ENCODE data around the gene UGT3A1.
A peak's percentile ranks its signal among the peaks of the same experiment; 100 is the strongest.
"Not testable (repeated sequence)": the region's sequence is repeated elsewhere in the genome, so short reads cannot be mapped to it uniquely, and the experiment has no call there.

UGT3A1 gene

GRCh38 chr5:35990941-35991611 is at the start of gene UGT3A1:
Gene UGT3A1, minus strand, starts transcription at chr5:35991390. Its CDS starts 150 bp downstream, at chr5:35991240.
- DNase-seq (ENCODE audit: low spot score) = no peak

- no peak for DNase-seq (ENCODE audit: low spot score)
These were observed 44.5 kb upstream of the UGT3A1 start for GRCh38 chr5:36035696-36036095.

GRCh38 chr5:36034536-36035134 is 43.4 kb upstream of the UGT3A1 start:
- not testable (repeated sequence) for DNase-seq (ENCODE audit: low spot score)

- DNase-seq (ENCODE audit: low spot score) = no peak
These were observed 42.3 kb upstream of the UGT3A1 start for GRCh38 chr5:36033486-36033885.

- no peak for DNase-seq (ENCODE audit: low spot score)
These were observed 41.9 kb upstream of the UGT3A1 start for GRCh38 chr5:36033047-36033446.

- DNase-seq (ENCODE audit: low spot score) = no peak
These were observed 40.0 kb upstream of the UGT3A1 start for GRCh38 chr5:36031223-36031622.

GRCh38 chr5:36029914-36030313 is 38.7 kb upstream of the UGT3A1 start:
- DNase-seq (ENCODE audit: low spot score) = peak; percentile 20

GRCh38 chr5:36028816-36029465 is 37.8 kb upstream of the UGT3A1 start:
- no peak for DNase-seq (ENCODE audit: low spot score)

- no peak for DNase-seq (ENCODE audit: low spot score)
These were observed 36.5 kb upstream of the UGT3A1 start for GRCh38 chr5:36027711-36028110.

GRCh38 chr5:36026706-36027465 is 35.7 kb upstream of the UGT3A1 start:
- peak; percentile 3 for DNase-seq (ENCODE audit: low spot score)

GRCh38 chr5:36022246-36022645 is 31.1 kb upstream of the UGT3A1 start:
- DNase-seq (ENCODE audit: low spot score) = not testable (repeated sequence)

GRCh38 chr5:36019584-36019983 is 28.4 kb upstream of the UGT3A1 start:
- not testable (repeated sequence) for DNase-seq (ENCODE audit: low spot score)

GRCh38 chr5:36017622-36018021 is 26.4 kb upstream of the UGT3A1 start:
- no peak for DNase-seq (ENCODE audit: low spot score)

GRCh38 chr5:36017004-36017403 is 25.8 kb upstream of the UGT3A1 start:
- DNase-seq (ENCODE audit: low spot score) = no peak

- DNase-seq (ENCODE audit: low spot score) = no peak
These were observed 22.0 kb upstream of the UGT3A1 start for GRCh38 chr5:36013182-36013581.

- no peak for DNase-seq (ENCODE audit: low spot score)
These were observed 18.5 kb upstream of the UGT3A1 start for GRCh38 chr5:36009698-36010097.

- no peak for DNase-seq (ENCODE audit: low spot score)
These were observed 16.2 kb upstream of the UGT3A1 start for GRCh38 chr5:36007366-36007765.

- no peak for DNase-seq (ENCODE audit: low spot score)
These were observed 15.0 kb upstream of the UGT3A1 start for GRCh38 chr5:36006163-36006562.

GRCh38 chr5:36001032-36001431 is 9.8 kb upstream of the UGT3A1 start:
- DNase-seq (ENCODE audit: low spot score) = no peak

- no peak for DNase-seq (ENCODE audit: low spot score)
These were observed 8.4 kb upstream of the UGT3A1 start for GRCh38 chr5:35999547-35999946.

- DNase-seq (ENCODE audit: low spot score) = no peak
These were observed 4.9 kb upstream of the UGT3A1 start for GRCh38 chr5:35996076-35996475.

- DNase-seq (ENCODE audit: low spot score) = no peak
These were observed 670 bp downstream of the UGT3A1 start for GRCh38 chr5:35990520-35990919.

- no peak for DNase-seq (ENCODE audit: low spot score)
These were observed 2.7 kb downstream of the UGT3A1 start for GRCh38 chr5:35988529-35988928.

All from COLO829 (cell line).